IPS DF 4.7 (cell line): ENCODE measurements around the gene FN3K.

Experiments used
- DNase-seq: peaks from one replicate; pipeline ENCODE4 v3.0.0-alpha.2; 2013; ENCODE audit warnings: low spot score; ENCODE audit errors: extremely low read depth

Gene FN3K

DNA sequence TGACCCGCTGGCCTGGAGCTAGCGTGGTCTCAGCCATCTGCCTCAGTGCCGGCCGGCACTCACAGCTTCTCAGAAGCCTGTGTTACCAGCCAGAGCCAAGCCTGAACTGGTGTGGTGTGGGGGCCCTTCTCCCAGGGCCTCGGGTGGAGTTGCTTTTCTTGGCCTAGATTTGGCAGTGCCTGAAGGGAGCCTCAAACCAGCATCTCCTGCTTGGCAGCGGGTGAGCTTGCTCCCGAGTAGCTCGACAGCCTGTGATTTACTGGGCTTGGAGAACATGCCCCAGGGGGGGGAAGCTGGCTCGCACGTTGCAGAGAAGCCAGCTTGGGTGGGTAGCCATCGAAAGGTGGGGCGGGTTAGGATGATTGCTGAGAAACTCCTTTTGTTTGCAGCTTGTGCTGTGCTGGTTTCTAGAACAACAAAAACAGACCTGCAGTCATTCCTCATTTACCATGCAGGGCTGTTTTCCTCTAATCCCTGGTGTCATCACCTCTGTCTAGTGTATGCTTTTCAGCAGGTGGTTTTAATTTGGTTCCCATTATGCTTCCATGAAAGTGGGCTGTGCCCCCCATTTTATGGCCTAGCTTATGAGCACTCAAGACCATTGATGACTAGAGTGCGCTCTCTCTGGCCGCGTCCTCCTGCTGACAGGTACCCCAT, 58.7 kb downstream of the FN3K start:
- no peak for DNase-seq

DNA sequence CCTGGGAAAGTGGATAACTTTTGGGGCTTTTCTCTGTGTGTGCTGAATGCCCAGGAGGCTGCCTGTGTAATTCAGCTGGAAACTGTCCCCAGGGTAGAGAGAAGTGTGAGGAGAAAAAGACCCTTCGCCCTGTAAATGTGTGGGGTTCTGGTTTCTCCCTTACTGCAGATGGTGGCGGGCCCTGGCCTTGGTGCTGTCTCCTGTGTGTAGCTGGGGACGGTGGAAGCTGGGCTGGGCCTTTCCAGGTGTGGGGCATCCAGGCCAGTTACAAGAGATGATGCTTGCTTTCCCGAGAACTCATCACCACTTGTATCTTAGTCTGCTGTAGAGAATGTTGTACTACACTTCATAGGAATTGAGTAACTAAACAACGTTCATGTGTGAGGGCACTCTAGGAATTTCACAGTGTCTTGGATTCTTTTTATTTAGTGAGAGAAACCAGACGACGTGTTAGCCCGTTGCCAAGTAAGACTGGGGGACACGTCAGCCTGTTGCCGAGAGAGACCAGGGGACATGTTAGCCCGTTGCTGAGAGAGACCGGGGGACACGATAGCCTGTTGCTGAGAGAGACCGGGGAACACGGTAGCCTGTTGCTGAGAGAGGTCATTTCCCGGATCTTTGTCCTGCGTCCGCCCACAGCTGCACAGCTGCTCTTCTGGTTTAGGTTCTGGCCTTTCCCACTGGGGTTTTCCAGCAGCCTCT, 59.5 kb downstream of the FN3K start:
- DNase-seq, result no peak

DNA sequence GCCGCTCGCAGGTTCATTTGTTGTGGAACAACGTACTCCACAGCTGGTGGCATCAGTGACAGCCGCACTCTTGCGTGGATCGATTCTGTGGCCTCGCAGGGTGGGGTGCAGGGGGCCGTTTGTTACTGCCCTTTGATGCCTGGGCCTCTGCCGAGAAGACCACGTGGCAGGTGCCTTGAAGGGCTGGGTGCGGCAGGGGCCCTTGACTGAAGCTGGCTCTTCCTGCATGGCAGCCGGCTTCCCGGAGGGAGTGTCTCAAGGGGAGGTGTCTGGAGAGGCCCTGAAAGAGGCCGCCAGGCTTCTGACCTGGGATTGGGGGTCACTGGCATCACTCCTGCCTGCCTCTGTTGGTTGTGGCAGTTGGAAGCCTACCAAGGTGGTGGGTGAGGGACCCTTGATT, 60.2 kb downstream of the FN3K start:
- DNase-seq, result no peak

DNA sequence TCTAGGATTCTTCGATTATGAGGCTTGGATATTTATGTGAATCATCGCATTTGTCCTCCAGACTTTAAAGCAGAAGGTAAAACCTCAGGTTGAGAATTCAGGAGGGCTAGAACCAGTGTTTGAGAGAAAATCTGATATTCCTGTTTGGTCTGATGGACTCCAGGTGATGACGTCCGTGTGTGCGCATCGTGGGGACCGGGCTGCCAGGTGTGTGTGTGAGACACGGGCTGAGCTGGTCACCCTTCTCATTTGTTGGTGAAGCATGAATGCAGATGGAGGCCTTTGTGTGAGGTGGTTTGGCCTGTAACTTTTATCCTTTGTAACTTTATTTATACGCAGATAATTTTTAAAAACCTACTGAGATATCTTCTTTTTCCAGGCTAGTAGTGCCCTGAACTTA, 61.6 kb downstream of the FN3K start:
- DNase-seq, result no peak

DNA sequence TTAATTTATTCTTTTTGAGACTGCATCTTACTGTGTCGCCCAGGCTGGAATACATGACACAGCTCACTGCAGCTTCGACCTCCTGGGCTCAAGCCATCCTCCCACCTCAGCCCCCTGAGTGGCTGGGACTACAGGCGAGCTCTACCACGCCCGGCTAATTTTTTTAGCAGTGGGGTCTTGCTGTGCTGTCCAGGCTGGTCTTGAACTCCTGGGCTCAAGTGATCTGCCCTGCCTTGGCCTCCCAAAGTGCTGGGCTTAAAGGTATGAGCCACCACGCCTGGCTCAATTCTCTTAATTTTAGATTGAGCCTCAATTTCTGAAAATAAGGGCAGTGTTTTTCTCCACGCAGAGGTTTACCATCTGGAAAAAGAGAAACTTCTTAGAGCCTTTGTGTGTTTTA, 63.3 kb downstream of the FN3K start:
- no peak for DNase-seq

DNA sequence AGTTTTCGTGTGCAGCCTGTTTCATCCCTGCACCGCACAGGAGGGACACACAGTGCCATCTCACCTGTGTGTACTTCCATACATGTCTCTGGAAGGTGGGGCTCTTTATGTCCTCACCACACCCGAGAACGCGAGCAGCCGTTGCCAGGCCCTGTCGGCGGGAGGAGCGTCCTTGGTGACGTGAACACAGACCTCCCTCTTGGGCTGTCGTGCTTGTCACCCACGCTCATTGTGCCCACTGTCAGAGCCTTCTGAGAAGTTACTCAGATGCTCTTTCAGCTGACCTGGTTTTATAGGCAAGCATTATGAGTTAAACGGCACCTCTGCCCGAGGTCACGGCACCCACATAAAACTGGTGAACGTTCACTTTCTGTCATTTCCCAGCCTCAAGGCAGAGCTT, 64.2 kb downstream of the FN3K start:
- DNase-seq, result no peak
